DOHH2 (cell line): ENCODE results near the gene FUT3.

ENCODE experiments used
- H3F3A ChIP-seq: fragments of 200-600 bp; sonication (generic), shearing (Covaris generic); 2 replicates; pipeline ENCODE4 v1.6.0; 2016; ENCODE audit warnings: antibody characterized with exemption, mild to moderate bottlenecking; ENCODE audit not compliant: control insufficient read depth, insufficient read depth
- H3K27ac ChIP-seq: fragments of 200-600 bp; sonication (generic); 2 replicates; pipeline ENCODE4 v1.5.1; 2014; ENCODE audit warnings: low read depth, mild to moderate bottlenecking, low read length, moderate library complexity
- H3K27me3 ChIP-seq: fragments of 200-600 bp; sonication (generic); 2 replicates; pipeline ENCODE4 v1.6.1; 2014; ENCODE audit warnings: mild to moderate bottlenecking, low read length, mixed read lengths; ENCODE audit not compliant: control insufficient read depth
- H3K36me3 ChIP-seq: fragments of 200-600 bp; sonication (generic); 2 replicates; pipeline ENCODE4 v1.6.1; 2014; ENCODE audit warnings: mild to moderate bottlenecking, low read length, moderate library complexity, mixed read lengths; ENCODE audit not compliant: control insufficient read depth
- H3K4me1 ChIP-seq: fragments of 200-600 bp; sonication (generic); 2 replicates; pipeline ENCODE4 v1.6.1; 2014; ENCODE audit warnings: mild to moderate bottlenecking, low read length, mixed read lengths; ENCODE audit not compliant: control insufficient read depth
- H3K4me2 ChIP-seq: fragments of 200-600 bp; sonication (generic); 2 replicates; pipeline ENCODE4 v1.6.0; 2014; ENCODE audit warnings: mild to moderate bottlenecking, low read length, moderate library complexity
- H3K4me3 ChIP-seq: fragments of 200-600 bp; sonication (generic); 2 replicates; pipeline ENCODE4 v1.5.1; 2014; ENCODE audit warnings: mild to moderate bottlenecking, low read length, mixed read lengths
- H3K79me2 ChIP-seq: fragments of 200-600 bp; sonication (generic); 2 replicates; pipeline ENCODE4 v1.6.1; 2014; ENCODE audit warnings: mild to moderate bottlenecking, low read length, mixed read lengths; ENCODE audit not compliant: control insufficient read depth
- H3K9me2 ChIP-seq: fragments of 200-600 bp; sonication (generic); replicated peaks from 2 replicates; pipeline ENCODE4 v1.6.1; 2014; ENCODE audit warnings: mild to moderate bottlenecking, low read length, mixed read lengths; ENCODE audit not compliant: control insufficient read depth
- H3K9me3 ChIP-seq: fragments of 200-600 bp; sonication (generic); 2 replicates; pipeline ENCODE4 v1.6.1; 2014; ENCODE audit warnings: antibody characterized with exemption, low read length, mixed read lengths; ENCODE audit not compliant: control insufficient read depth, insufficient read depth
- H4K20me1 ChIP-seq: fragments of 200-600 bp; sonication (generic); 2 replicates; pipeline ENCODE4 v1.6.0; 2014; ENCODE audit warnings: low read depth, mild to moderate bottlenecking, antibody characterized with exemption, low read length, moderate library complexity; ENCODE audit not compliant: control insufficient read depth, insufficient read depth
- EZH2phosphoT487 ChIP-seq: fragments of 200-600 bp; sonication (generic); IDR thresholded peaks from 2 replicates; pipeline ENCODE4 v1.6.1; 2017; ENCODE audit warnings: borderline replicate concordance, mild to moderate bottlenecking, antibody characterized with exemption, low read length, moderate library complexity, mixed read lengths
- TF ChIP-seq, protein P1 (sequence below): fragments of 200-600 bp; sonication (generic); IDR thresholded peaks from one replicate; pipeline ENCODE4 v1.5.1; 2014; ENCODE audit warnings: antibody characterized with exemption, mild to moderate bottlenecking, low read depth, low read length; ENCODE audit not compliant: poor library complexity, severe bottlenecking

The FUT3 gene

DNA sequence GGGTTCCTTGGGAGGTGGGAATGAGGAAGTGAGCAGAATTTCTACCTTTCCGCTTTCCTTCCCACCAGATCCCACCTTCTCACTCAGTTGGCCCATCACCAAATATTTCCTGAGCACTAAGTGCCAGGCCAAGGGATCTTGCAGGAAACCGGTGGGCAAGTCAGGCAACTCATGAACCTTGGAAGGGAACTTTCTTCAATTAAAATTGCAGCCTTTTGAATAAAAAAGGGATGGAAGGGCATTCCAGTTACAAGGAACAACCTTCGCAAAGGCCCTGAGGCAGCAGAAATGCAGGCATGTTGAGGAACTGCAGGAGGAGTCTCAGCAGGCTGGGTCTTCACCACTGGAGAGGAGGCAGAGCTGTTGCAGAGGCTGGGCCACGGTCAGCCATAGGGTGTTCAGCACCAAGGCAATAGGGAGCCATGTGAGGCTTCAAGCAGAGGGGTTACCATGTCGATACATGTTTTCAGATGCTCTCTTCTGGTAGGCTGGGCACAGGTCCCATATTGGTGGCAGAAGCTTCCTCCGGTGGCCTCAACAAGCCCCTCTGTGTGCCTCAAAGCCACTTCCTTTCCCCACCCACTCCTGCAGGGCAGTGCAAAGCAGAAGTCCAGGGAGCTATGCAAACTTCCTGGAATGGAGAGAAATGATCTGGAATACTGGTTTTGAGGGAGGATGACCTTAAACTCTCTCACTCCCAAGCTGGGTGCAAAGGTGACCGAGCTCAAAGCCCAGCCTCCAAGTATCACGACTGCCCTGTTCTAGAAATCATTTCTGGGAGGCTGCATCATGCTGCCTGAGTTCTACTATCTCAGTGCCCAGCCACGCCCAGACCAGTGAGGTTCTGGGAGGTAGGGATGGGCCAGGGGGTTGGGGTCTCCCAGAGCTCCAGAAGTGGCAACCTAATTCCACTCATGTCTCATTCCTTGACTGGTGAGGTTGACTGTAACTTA, 11.9 kb downstream of the FUT3 start, which contains the start of gene FUT6:
FUT6 (minus strand) TSS at position 638 of the 953 bp plus-strand sequence. CDS start 7,135 bp downstream, outside the sequence.
- Histone ChIP-seq H3K79me2 (no peaks in the 10 kb centered on the region), H3K4me1 (no peaks in the 10 kb centered on the region; the same call in 1 of the 2 replicates), H3F3A (no peaks in the 10 kb centered on the region), H3K36me3 (no peaks in the 10 kb centered on the region), H3K27ac (no peak within 1 kb of the TSS), H3K4me2 (no peak within 1 kb of the TSS), H3K9me2 (no peaks in the 10 kb centered on the region), H4K20me1 (no peaks in the 10 kb centered on the region), H3K9me3 (no peaks in the 10 kb centered on the region), H3K4me3 (no peak within 1 kb of the TSS), H3K27me3 (no peaks in the 10 kb centered on the region)
- no peak for TF ChIP-seq EZH2phosphoT487
- TF ChIP-seq, protein P1, sequence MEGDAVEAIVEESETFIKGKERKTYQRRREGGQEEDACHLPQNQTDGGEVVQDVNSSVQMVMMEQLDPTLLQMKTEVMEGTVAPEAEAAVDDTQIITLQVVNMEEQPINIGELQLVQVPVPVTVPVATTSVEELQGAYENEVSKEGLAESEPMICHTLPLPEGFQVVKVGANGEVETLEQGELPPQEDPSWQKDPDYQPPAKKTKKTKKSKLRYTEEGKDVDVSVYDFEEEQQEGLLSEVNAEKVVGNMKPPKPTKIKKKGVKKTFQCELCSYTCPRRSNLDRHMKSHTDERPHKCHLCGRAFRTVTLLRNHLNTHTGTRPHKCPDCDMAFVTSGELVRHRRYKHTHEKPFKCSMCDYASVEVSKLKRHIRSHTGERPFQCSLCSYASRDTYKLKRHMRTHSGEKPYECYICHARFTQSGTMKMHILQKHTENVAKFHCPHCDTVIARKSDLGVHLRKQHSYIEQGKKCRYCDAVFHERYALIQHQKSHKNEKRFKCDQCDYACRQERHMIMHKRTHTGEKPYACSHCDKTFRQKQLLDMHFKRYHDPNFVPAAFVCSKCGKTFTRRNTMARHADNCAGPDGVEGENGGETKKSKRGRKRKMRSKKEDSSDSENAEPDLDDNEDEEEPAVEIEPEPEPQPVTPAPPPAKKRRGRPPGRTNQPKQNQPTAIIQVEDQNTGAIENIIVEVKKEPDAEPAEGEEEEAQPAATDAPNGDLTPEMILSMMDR, result no peak

DNA sequence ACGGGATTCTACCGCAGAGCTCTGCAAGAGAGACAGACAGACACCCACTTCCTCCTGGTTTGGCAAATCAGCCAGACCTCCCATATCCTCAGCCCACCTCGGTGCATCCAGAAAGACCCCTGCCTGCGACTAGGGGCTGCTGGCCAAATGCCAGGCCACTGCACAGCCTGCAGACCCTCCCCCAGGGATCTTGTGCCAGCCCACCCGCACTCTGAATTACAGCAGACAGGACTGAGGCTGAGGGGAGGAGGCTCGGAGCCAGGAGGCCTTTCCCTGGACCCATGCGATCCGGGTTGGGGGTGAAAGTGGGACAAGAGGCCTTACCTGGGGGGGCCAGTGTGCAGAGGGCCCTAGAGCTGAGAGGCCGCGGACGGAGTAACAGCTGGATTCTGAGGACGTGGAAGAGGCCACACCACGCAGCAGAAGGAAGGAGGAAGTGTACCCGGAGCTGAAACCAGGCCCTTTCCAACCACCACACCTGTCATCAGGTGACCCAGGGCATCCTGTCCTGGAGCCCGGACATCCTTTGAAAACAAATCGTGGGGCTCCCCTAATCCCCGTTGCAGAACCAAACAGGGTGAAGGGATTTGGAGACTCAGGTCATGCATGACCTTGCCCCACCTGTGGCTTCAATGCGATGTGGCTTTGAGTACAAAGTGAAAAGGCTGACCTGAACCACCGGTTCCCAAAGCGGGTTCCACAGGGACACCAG, 12.7 kb downstream of the FUT3 start:
- Histone ChIP-seq H3K9me3 (no peaks in the 10 kb centered on the region), H3K9me2 (no peaks in the 10 kb centered on the region), H3K27ac (no peak overlapping the region), H3K36me3 (no peaks in the 10 kb centered on the region), H3K27me3 (no peaks in the 10 kb centered on the region), H3F3A (no peaks in the 10 kb centered on the region), H4K20me1 (no peaks in the 10 kb centered on the region), H3K4me3 (no peak overlapping the region), H3K79me2 (no peaks in the 10 kb centered on the region), H3K4me1 (no peaks in the 10 kb centered on the region; the same call in 1 of the 2 replicates), H3K4me2 (no peak overlapping the region)
- TF ChIP-seq EZH2phosphoT487, result no peak
- TF ChIP-seq, protein P1, result no peak

DNA sequence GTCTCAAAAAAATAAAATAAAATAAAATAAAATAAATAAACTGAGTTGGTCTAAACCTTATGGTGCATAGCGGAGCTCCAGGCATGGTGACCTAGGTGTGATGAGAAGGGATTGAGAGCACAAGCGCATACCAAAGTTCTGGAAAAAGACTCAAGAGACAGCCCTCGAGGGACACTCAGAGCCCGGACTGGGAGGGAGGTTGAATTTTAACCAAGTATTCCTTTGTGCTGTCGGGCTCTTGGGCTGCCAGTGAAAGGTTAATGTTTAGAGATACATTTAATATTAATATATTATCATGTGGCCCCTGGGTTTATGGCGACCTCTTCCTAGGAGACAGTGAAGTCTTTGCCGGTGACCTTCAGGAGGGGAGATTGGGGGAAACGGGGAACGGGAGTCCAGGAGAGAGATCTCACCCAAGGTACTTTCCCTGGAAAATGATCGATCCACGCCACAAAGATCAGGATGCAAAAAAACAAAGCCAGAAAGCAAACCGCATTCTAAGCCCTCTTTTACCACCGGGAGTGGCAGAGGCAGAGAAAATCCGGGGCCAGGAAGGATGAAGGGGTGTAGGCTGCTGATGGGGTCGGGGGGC, 13.4 kb downstream of the FUT3 start:
- no peaks in the 10 kb centered on the region for H3K27me3 ChIP-seq
- no peak overlapping the region for H3K27ac ChIP-seq
- no peaks in the 10 kb centered on the region for H3F3A ChIP-seq
- H3K4me2 ChIP-seq, result no peak overlapping the region
- no peaks in the 10 kb centered on the region for H3K79me2 ChIP-seq
- no peaks in the 10 kb centered on the region; the same call in 1 of the 2 replicates for H3K4me1 ChIP-seq
- no peaks in the 10 kb centered on the region for H4K20me1 ChIP-seq
- H3K9me2 ChIP-seq, result no peaks in the 10 kb centered on the region
- H3K9me3 ChIP-seq, result no peaks in the 10 kb centered on the region
- H3K36me3 ChIP-seq, result no peaks in the 10 kb centered on the region
- no peak for TF ChIP-seq EZH2phosphoT487
- TF ChIP-seq, protein P1, result no peak
- no peak overlapping the region for H3K4me3 ChIP-seq
